Measurements from ENCODE around the gene PARP15. TPM values are rescaled to one million over a fixed set of nuclear protein-coding genes. Genes with fewer than 3 reads are reported as not detected.
A peak's percentile ranks its signal among the peaks of the same experiment; 100 is the strongest.

PARP15 gene
- total RNA-seq, 5 donors from 2014 or later (not counting 1 experiment from before 2014, with no cell fraction given): 37.3 to 74.9 (median 72.5) TPM

GRCh38 chr3:122615303-122615702, 37.9 kb downstream of the PARP15 start:
- H3K36me3 Mint-ChIP-seq: peaks cover 57% of the 10 kb centered on the region
- no peaks in the 10 kb centered on the region for H3K9me3 ChIP-seq
- H3K4me3 Mint-ChIP-seq: no peak overlapping the region
- no peaks in the 10 kb centered on the region for H3K27me3 ChIP-seq (replicated peaks in 1 of 2; ENCODE audit: control insufficient read depth in 2 of 2, extremely low read depth in 1 of 2, insufficient read depth in 2 of 2, low read length in 1 of 2)
- H3K27ac Mint-ChIP-seq: peak overlapping the region in 1 of 2 donors; percentile 19
- H3K4me3 ChIP-seq (ENCODE audit: control insufficient read depth in 1 of 2, extremely low read depth in 1 of 2, low read length in 1 of 2): no peak overlapping the region
- POLR2A ChIA-PET: no interaction called here
- no peaks in the 10 kb centered on the region for H3K9me3 Mint-ChIP-seq
- DNase-seq: no peak
- peaks cover 0 to 10% (median under 1%) of the 10 kb centered on the region in 3 donors for H3K4me1 Mint-ChIP-seq
- H3K36me3 ChIP-seq (ENCODE audit: control insufficient read depth in 2 of 2, extremely low read depth in 1 of 2, insufficient read depth in 1 of 2, low read length in 1 of 2): peaks cover 4 to 63% of the 10 kb centered on the region in 2 donors
- H3K27ac ChIP-seq (ENCODE audit: low read length): no peak overlapping the region
- H3K4me1 ChIP-seq (ENCODE audit: control insufficient read depth in 1 of 2, extremely low read depth in 1 of 2, insufficient read depth in 2 of 2, low read length in 2 of 2): no peaks in the 10 kb centered on the region
- no peaks in the 10 kb centered on the region for H3K27me3 Mint-ChIP-seq
- CTCF ChIA-PET: interaction anchor here in 1 of 2 donors (0.9 kb wide), 1 partner anchor 21 kb away, joined by 4 read pairs; no protein-coding TSS in a partner anchor
- ATAC-seq (replicated peaks in 1 of 4): no peak
- no CpG with 5 or more reads among the region's 3 CpGs for WGBS (ENCODE audit: insufficient coverage)

- ChIA-PET POLR2A (no interaction called here), CTCF (no interaction called here)
- H3K9me3 Mint-ChIP-seq: no peaks in the 10 kb centered on the region
- H3K36me3 Mint-ChIP-seq: peaks cover 68% of the 10 kb centered on the region
- Histone ChIP-seq H3K27me3 (replicated peaks in 1 of 2; ENCODE audit: control insufficient read depth in 2 of 2, extremely low read depth in 1 of 2, insufficient read depth in 2 of 2, low read length in 1 of 2) (no peaks in the 10 kb centered on the region), H3K36me3 (ENCODE audit: control insufficient read depth in 2 of 2, extremely low read depth in 1 of 2, insufficient read depth in 1 of 2, low read length in 1 of 2) (peaks cover 5 to 71% of the 10 kb centered on the region in 2 donors), H3K4me1 (ENCODE audit: control insufficient read depth in 1 of 2, extremely low read depth in 1 of 2, insufficient read depth in 2 of 2, low read length in 2 of 2) (no peaks in the 10 kb centered on the region), H3K9me3 (no peaks in the 10 kb centered on the region), H3K27ac (ENCODE audit: low read length) (no peak overlapping the region), H3K4me3 (ENCODE audit: control insufficient read depth in 1 of 2, extremely low read depth in 1 of 2, low read length in 1 of 2) (no peak overlapping the region)
- no peak overlapping the region for H3K27ac Mint-ChIP-seq
- no peaks in the 10 kb centered on the region for H3K27me3 Mint-ChIP-seq
- DNase-seq: no peak
- H3K4me1 Mint-ChIP-seq: peaks cover 0 to 14% (median 0%) of the 10 kb centered on the region in 3 donors
- WGBS (ENCODE audit: insufficient coverage): no CpG with 5 or more reads among the region's 3 CpGs
- no peak for ATAC-seq (replicated peaks in 1 of 4)
- H3K4me3 Mint-ChIP-seq: no peak overlapping the region
These were observed 41.2 kb downstream of the PARP15 start for GRCh38 chr3:122618614-122619013.

GRCh38 chr3:122619040-122619439, 41.6 kb downstream of the PARP15 start:
- no peaks in the 10 kb centered on the region for H3K9me3 ChIP-seq
- ATAC-seq (replicated peaks in 1 of 4): no peak
- peaks cover 0 to 14% (median 0%) of the 10 kb centered on the region in 3 donors for H3K4me1 Mint-ChIP-seq
- no peaks in the 10 kb centered on the region for H3K9me3 Mint-ChIP-seq
- H3K27ac ChIP-seq (ENCODE audit: low read length): no peak overlapping the region
- H3K36me3 ChIP-seq (ENCODE audit: control insufficient read depth in 2 of 2, extremely low read depth in 1 of 2, insufficient read depth in 1 of 2, low read length in 1 of 2): peaks cover 6 to 70% of the 10 kb centered on the region in 2 donors
- no peak overlapping the region for H3K27ac Mint-ChIP-seq
- no peaks in the 10 kb centered on the region for H3K27me3 ChIP-seq (replicated peaks in 1 of 2; ENCODE audit: control insufficient read depth in 2 of 2, extremely low read depth in 1 of 2, insufficient read depth in 2 of 2, low read length in 1 of 2)
- H3K36me3 Mint-ChIP-seq: peaks cover 70% of the 10 kb centered on the region
- no peaks in the 10 kb centered on the region for H3K4me1 ChIP-seq (ENCODE audit: control insufficient read depth in 1 of 2, extremely low read depth in 1 of 2, insufficient read depth in 2 of 2, low read length in 2 of 2)
- ChIA-PET CTCF (no interaction called here), POLR2A (no interaction called here)
- DNase-seq: no peak
- 76% methylated on average over 3 of the region's 4 CpGs for WGBS (ENCODE audit: insufficient coverage)
- H3K4me3 Mint-ChIP-seq: no peak overlapping the region
- no peaks in the 10 kb centered on the region for H3K27me3 Mint-ChIP-seq
- H3K4me3 ChIP-seq (ENCODE audit: control insufficient read depth in 1 of 2, extremely low read depth in 1 of 2, low read length in 1 of 2): no peak overlapping the region

- Histone ChIP-seq H3K9me3 (no peaks in the 10 kb centered on the region), H3K27ac (ENCODE audit: low read length) (no peak overlapping the region), H3K27me3 (replicated peaks in 1 of 2; ENCODE audit: control insufficient read depth in 2 of 2, extremely low read depth in 1 of 2, insufficient read depth in 2 of 2, low read length in 1 of 2) (no peaks in the 10 kb centered on the region), H3K4me3 (ENCODE audit: control insufficient read depth in 1 of 2, extremely low read depth in 1 of 2, low read length in 1 of 2) (no peak overlapping the region), H3K4me1 (ENCODE audit: control insufficient read depth in 1 of 2, extremely low read depth in 1 of 2, insufficient read depth in 2 of 2, low read length in 2 of 2) (no peaks in the 10 kb centered on the region), H3K36me3 (ENCODE audit: control insufficient read depth in 2 of 2, extremely low read depth in 1 of 2, insufficient read depth in 1 of 2, low read length in 1 of 2) (peaks cover 6 to 65% of the 10 kb centered on the region in 2 donors)
- DNase-seq (no peak), ATAC-seq (replicated peaks in 1 of 4) (no peak)
- Mint-ChIP-seq H3K4me3 (no peak overlapping the region), H3K9me3 (no peaks in the 10 kb centered on the region), H3K27ac (no peak overlapping the region), H3K4me1 (peaks cover 0 to 10% (median 0%) of the 10 kb centered on the region in 3 donors), H3K36me3 (peaks cover 66% of the 10 kb centered on the region), H3K27me3 (no peaks in the 10 kb centered on the region)
- 89% methylated on average over 3 of the region's 4 CpGs for WGBS (ENCODE audit: insufficient coverage)
- POLR2A ChIA-PET: no interaction called here
- CTCF ChIA-PET: no interaction called here
These were observed 42.9 kb downstream of the PARP15 start for GRCh38 chr3:122620399-122620798.

GRCh38 chr3:122621112-122621511, 43.7 kb downstream of the PARP15 start:
- Histone ChIP-seq H3K4me1 (ENCODE audit: control insufficient read depth in 1 of 2, extremely low read depth in 1 of 2, insufficient read depth in 2 of 2, low read length in 2 of 2) (no peaks in the 10 kb centered on the region), H3K36me3 (ENCODE audit: control insufficient read depth in 2 of 2, extremely low read depth in 1 of 2, insufficient read depth in 1 of 2, low read length in 1 of 2) (peaks cover 6 to 61% of the 10 kb centered on the region in 2 donors), H3K9me3 (no peaks in the 10 kb centered on the region), H3K27ac (ENCODE audit: low read length) (no peak overlapping the region), H3K4me3 (ENCODE audit: control insufficient read depth in 1 of 2, extremely low read depth in 1 of 2, low read length in 1 of 2) (no peak overlapping the region), H3K27me3 (replicated peaks in 1 of 2; ENCODE audit: control insufficient read depth in 2 of 2, extremely low read depth in 1 of 2, insufficient read depth in 2 of 2, low read length in 1 of 2) (no peaks in the 10 kb centered on the region)
- DNase-seq (no peak), ATAC-seq (replicated peaks in 1 of 4) (no peak)
- peaks cover 64% of the 10 kb centered on the region for H3K36me3 Mint-ChIP-seq
- WGBS (ENCODE audit: insufficient coverage): no CpG with 5 or more reads among the region's 3 CpGs
- no peaks in the 10 kb centered on the region for H3K9me3 Mint-ChIP-seq
- ChIA-PET POLR2A (interaction anchor here in 1 of 2 donors (0.6 kb wide), 1 partner anchor 116 kb away, joined by 3 read pairs; no protein-coding TSS in a partner anchor), CTCF (no interaction called here)
- peaks cover 0 to 10% (median 0%) of the 10 kb centered on the region in 3 donors for H3K4me1 Mint-ChIP-seq
- no peak overlapping the region for H3K4me3 Mint-ChIP-seq
- peak overlapping the region in 1 of 2 donors; percentile 8 for H3K27ac Mint-ChIP-seq
- no peaks in the 10 kb centered on the region for H3K27me3 Mint-ChIP-seq

GRCh38 chr3:122623031-122623829, 45.8 kb downstream of the PARP15 start:
- ATAC-seq (replicated peaks in 1 of 4): no peak
- no peaks in the 10 kb centered on the region for H3K27me3 ChIP-seq (replicated peaks in 1 of 2; ENCODE audit: control insufficient read depth in 2 of 2, extremely low read depth in 1 of 2, insufficient read depth in 2 of 2, low read length in 1 of 2)
- POLR2A ChIA-PET: interaction anchor here in 1 of 2 donors (0.6 kb wide), 1 partner anchor 10 kb away, joined by 3 read pairs; no protein-coding TSS in a partner anchor
- H3K4me1 ChIP-seq (ENCODE audit: control insufficient read depth in 1 of 2, extremely low read depth in 1 of 2, insufficient read depth in 2 of 2, low read length in 2 of 2): no peaks in the 10 kb centered on the region
- Mint-ChIP-seq H3K4me1 (peaks cover 0 to 10% (median 0%) of the 10 kb centered on the region in 3 donors), H3K9me3 (no peaks in the 10 kb centered on the region), H3K36me3 (peaks cover 68% of the 10 kb centered on the region), H3K4me3 (no peak overlapping the region), H3K27ac (no peak overlapping the region), H3K27me3 (no peaks in the 10 kb centered on the region)
- H3K4me3 ChIP-seq (ENCODE audit: control insufficient read depth in 1 of 2, extremely low read depth in 1 of 2, low read length in 1 of 2): no peak overlapping the region
- 96% methylated on average over 8 of the region's 8 CpGs for WGBS (ENCODE audit: insufficient coverage)
- peaks cover 6 to 59% of the 10 kb centered on the region in 2 donors for H3K36me3 ChIP-seq (ENCODE audit: control insufficient read depth in 2 of 2, extremely low read depth in 1 of 2, insufficient read depth in 1 of 2, low read length in 1 of 2)
- CTCF ChIA-PET: no interaction called here
- no peaks in the 10 kb centered on the region for H3K9me3 ChIP-seq
- no peak for DNase-seq
- no peak overlapping the region for H3K27ac ChIP-seq (ENCODE audit: low read length)

Measured in T-cell (primary cell).